Measurements from ENCODE around the gene ZBTB18.

Gene ZBTB18

GRCh38 chr1:244060686-244061085 is 9.6 kb downstream of the ZBTB18 start:
- DNase-seq, result no peak

- DNase-seq, result no peak
Measured at GRCh38 chr1:244062156-244062725, 11.2 kb downstream of the ZBTB18 start.

GRCh38 chr1:244063498-244063897 is 12.4 kb downstream of the ZBTB18 start:
- peak in 12 of 56 donors; percentile 18 to 52 (median 29) for DNase-seq

- peak in 1 of 56 donors; percentile 33 for DNase-seq
Measured at GRCh38 chr1:244064621-244065020, 13.5 kb downstream of the ZBTB18 start.

- DNase-seq, result peak in 4 of 56 donors; percentile 9 to 26 (median 18)
Measured at GRCh38 chr1:244065063-244065793, 14.1 kb downstream of the ZBTB18 start.

- DNase-seq, result no peak
Measured at GRCh38 chr1:244065960-244066388, 14.9 kb downstream of the ZBTB18 start.

GRCh38 chr1:244066954-244067716 is 16.1 kb downstream of the ZBTB18 start:
- peak in 1 of 56 donors; percentile 14 for DNase-seq

GRCh38 chr1:244067893-244068292 is 16.8 kb downstream of the ZBTB18 start:
- DNase-seq, result no peak

GRCh38 chr1:244068567-244068966 is 17.5 kb downstream of the ZBTB18 start:
- no peak for DNase-seq

- no peak for DNase-seq
Measured at GRCh38 chr1:244069326-244069898, 18.3 kb downstream of the ZBTB18 start.

GRCh38 chr1:244074559-244075171 is 23.6 kb downstream of the ZBTB18 start:
- DNase-seq, result no peak

- no peak for DNase-seq
Measured at GRCh38 chr1:244075247-244075722, 24.2 kb downstream of the ZBTB18 start.

- DNase-seq, result no peak
Measured at GRCh38 chr1:244076740-244077139, 25.7 kb downstream of the ZBTB18 start.

GRCh38 chr1:244077473-244078220 is 26.6 kb downstream of the ZBTB18 start:
- peak in 13 of 56 donors; percentile 10 to 59 (median 36) for DNase-seq

GRCh38 chr1:244080343-244080929 is 29.4 kb downstream of the ZBTB18 start:
- no peak for DNase-seq

GRCh38 chr1:244082969-244083368 is 31.9 kb downstream of the ZBTB18 start:
- DNase-seq, result no peak

- DNase-seq, result no peak
Measured at GRCh38 chr1:244083383-244083943, 32.4 kb downstream of the ZBTB18 start.

GRCh38 chr1:244084763-244085162 is 33.7 kb downstream of the ZBTB18 start:
- no peak for DNase-seq

GRCh38 chr1:244085891-244086290 is 34.8 kb downstream of the ZBTB18 start:
- DNase-seq, result no peak

Data from amygdala (tissue), 56 donors.